GM23338 (cell line): ENCODE measurements around the gene MPP2. TPM values are rescaled to one million over a fixed set of nuclear protein-coding genes. Genes with fewer than 3 reads are reported as not detected.

Experiments
- ATAC-seq: fragments of 200-7000 bp; cut with Tn5 transposase; 3 replicates; pipeline ENCODE4 v1.9.1; 2020
- DNase-seq: peaks from one replicate; pipeline ENCODE4 v3.0.0-alpha.2; 2015; ENCODE audit warnings: low spot score
- H2AFZ ChIP-seq: fragments of 200-600 bp; sonication (generic); 2 replicates; pipeline ENCODE4 v1.8.0; 2016; ENCODE audit warnings: antibody characterized with exemption, mild to moderate bottlenecking, moderate library complexity
- H3F3A ChIP-seq: fragments of 200-600 bp; sonication (generic); replicated peaks from 2 replicates; pipeline ENCODE4 v1.8.0; 2017; ENCODE audit warnings: antibody characterized with exemption, mixed run types, low read depth
- H3K27ac ChIP-seq: fragments of 200-600 bp; sonication (generic); 2 replicates; pipeline ENCODE4 v1.6.1; 2016; ENCODE audit warnings: low read depth
- H3K27me3 ChIP-seq: fragments of 200-600 bp; sonication (generic); 2 replicates; pipeline ENCODE4 v1.8.0; 2016; ENCODE audit warnings: mild to moderate bottlenecking, mixed run types, moderate library complexity; ENCODE audit not compliant: insufficient read depth
- H3K36me3 ChIP-seq: fragments of 200-600 bp; sonication (generic); 2 replicates; pipeline ENCODE4 v1.8.0; 2016; ENCODE audit warnings: mild to moderate bottlenecking; ENCODE audit not compliant: insufficient read depth
- H3K4me1 ChIP-seq: fragments of 200-600 bp; sonication (generic); 2 replicates; pipeline ENCODE4 v1.8.0; 2016; ENCODE audit warnings: mild to moderate bottlenecking, moderate library complexity; ENCODE audit not compliant: insufficient read depth
- H3K4me2 ChIP-seq: fragments of 200-600 bp; sonication (generic); 2 replicates; pipeline ENCODE4 v1.7.1; 2017; ENCODE audit warnings: mixed run types
- H3K4me3 ChIP-seq: fragments of 200-600 bp; sonication (generic); 2 replicates; pipeline ENCODE4 v1.6.1; 2016; ENCODE audit warnings: mixed run types
- H3K79me2 ChIP-seq: fragments of 200-600 bp; sonication (generic); replicated peaks from 2 replicates; pipeline ENCODE4 v1.8.0; 2017; ENCODE audit warnings: mild to moderate bottlenecking; ENCODE audit not compliant: insufficient read depth
- H3K9me2 ChIP-seq: fragments of 200-600 bp; sonication (generic); 2 replicates; pipeline ENCODE4 v1.8.0; 2017; ENCODE audit not compliant: insufficient read depth
- H4K20me1 ChIP-seq: fragments of 200-600 bp; sonication (generic); replicated peaks from 2 replicates; pipeline ENCODE4 v1.8.0; 2017; ENCODE audit warnings: mild to moderate bottlenecking; ENCODE audit not compliant: insufficient read depth
- H3K27ac Mint-ChIP-seq: 2 replicates; pipeline ENCODE4 v1.8.0; 2020; ENCODE audit warnings: inconsistent platforms, mild to moderate bottlenecking, moderate library complexity, mixed read lengths
- H3K27me3 Mint-ChIP-seq: 3 replicates; pipeline ENCODE4 v1.8.0; 2022; ENCODE audit warnings: low read depth, mild to moderate bottlenecking, moderate library complexity, mixed read lengths, inconsistent platforms; ENCODE audit not compliant: insufficient read depth, poor library complexity
- H3K36me3 Mint-ChIP-seq: 3 replicates; pipeline ENCODE4 v1.8.0; 2021; ENCODE audit warnings: low read depth, mild to moderate bottlenecking, inconsistent platforms, moderate library complexity, mixed read lengths
- H3K4me1 Mint-ChIP-seq: 3 replicates; pipeline ENCODE4 v1.8.0; 2020; ENCODE audit warnings: mild to moderate bottlenecking, inconsistent platforms, mixed read lengths
- H3K4me3 Mint-ChIP-seq: 3 replicates; pipeline ENCODE4 v1.8.0; 2021; ENCODE audit warnings: moderate library complexity, mild to moderate bottlenecking, inconsistent platforms, mixed read lengths
- H3K9me3 Mint-ChIP-seq: 3 replicates; pipeline ENCODE4 v1.8.0; 2020; ENCODE audit warnings: moderate library complexity, mild to moderate bottlenecking, inconsistent platforms, mixed read lengths
- EZH2 ChIP-seq: fragments of 200-600 bp; sonication (generic); IDR thresholded peaks from one replicate; pipeline ENCODE4 v1.8.0; 2017; ENCODE audit warnings: antibody characterized with exemption, mild to moderate bottlenecking, low read depth; ENCODE audit not compliant: unreplicated experiment
- JUNB ChIP-seq: IDR thresholded peaks from one replicate; pipeline ENCODE4 v1.6.1; 2016; ENCODE audit warnings: antibody characterized with exemption; ENCODE audit not compliant: unreplicated experiment
- ZNF114 ChIP-seq: fragments of 250-450 bp; sonication (Bioruptor Pico); IDR thresholded peaks from 2 replicates; pipeline ENCODE4 v1.5.0; 2020; ENCODE audit warnings: mild to moderate bottlenecking, moderate library complexity
- polyA plus RNA-seq: library from polyadenylated mRNA; unstranded; fragments of >200 nt; fragmentation: Nextera tagmentation; extraction: Ambion mirVana; gene quantifications from 2 replicates; pipeline ENCODE4 v1.2.1, GENCODE V29; 2016
- total RNA-seq: library from RNA; depleted of rRNA; stranded (reverse); fragments of >200 nt; shearing (Covaris generic); gene quantifications from 2 replicates; pipeline ENCODE4 v1.2.3, GENCODE V29; 2014
- TF ChIP-seq, protein P1 (sequence below): IDR thresholded peaks from one replicate; pipeline ENCODE4 v1.6.1; 2018; ENCODE audit warnings: antibody characterized with exemption; ENCODE audit not compliant: unreplicated experiment
- TF ChIP-seq, protein P2 (sequence below): IDR thresholded peaks from 2 replicates; pipeline ENCODE4 v1.6.1; 2016; ENCODE audit warnings: antibody characterized with exemption

The MPP2 gene
- total and polyA plus RNA-seq, 2 experiments from 2014 or later: 7.8 to 20.7 TPM

DNA sequence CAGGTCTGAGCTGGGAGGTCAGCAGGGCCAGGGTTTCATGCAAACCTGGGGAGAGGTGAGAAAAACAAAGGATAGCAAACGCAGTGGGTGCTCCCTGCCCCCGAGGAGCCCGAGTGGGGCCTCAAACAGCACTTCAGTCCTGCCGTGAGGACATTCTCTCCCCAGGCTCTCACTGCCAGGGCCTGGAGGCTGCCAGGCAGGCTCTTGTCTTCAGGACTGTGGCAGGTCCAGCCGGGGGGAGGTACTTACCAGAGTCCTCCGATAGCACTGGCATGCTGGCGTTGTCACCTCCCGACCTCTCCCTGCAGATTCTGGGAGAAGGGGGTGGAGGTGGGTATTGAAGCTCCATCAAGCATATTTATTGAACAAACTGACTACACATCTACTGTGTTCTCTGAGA, 75.7 kb downstream of the MPP2 start (continued):
- TF ChIP-seq, protein P1, sequence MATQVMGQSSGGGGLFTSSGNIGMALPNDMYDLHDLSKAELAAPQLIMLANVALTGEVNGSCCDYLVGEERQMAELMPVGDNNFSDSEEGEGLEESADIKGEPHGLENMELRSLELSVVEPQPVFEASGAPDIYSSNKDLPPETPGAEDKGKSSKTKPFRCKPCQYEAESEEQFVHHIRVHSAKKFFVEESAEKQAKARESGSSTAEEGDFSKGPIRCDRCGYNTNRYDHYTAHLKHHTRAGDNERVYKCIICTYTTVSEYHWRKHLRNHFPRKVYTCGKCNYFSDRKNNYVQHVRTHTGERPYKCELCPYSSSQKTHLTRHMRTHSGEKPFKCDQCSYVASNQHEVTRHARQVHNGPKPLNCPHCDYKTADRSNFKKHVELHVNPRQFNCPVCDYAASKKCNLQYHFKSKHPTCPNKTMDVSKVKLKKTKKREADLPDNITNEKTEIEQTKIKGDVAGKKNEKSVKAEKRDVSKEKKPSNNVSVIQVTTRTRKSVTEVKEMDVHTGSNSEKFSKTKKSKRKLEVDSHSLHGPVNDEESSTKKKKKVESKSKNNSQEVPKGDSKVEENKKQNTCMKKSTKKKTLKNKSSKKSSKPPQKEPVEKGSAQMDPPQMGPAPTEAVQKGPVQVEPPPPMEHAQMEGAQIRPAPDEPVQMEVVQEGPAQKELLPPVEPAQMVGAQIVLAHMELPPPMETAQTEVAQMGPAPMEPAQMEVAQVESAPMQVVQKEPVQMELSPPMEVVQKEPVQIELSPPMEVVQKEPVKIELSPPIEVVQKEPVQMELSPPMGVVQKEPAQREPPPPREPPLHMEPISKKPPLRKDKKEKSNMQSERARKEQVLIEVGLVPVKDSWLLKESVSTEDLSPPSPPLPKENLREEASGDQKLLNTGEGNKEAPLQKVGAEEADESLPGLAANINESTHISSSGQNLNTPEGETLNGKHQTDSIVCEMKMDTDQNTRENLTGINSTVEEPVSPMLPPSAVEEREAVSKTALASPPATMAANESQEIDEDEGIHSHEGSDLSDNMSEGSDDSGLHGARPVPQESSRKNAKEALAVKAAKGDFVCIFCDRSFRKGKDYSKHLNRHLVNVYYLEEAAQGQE: no peak
- no peak for TF ChIP-seq JUNB

DNA sequence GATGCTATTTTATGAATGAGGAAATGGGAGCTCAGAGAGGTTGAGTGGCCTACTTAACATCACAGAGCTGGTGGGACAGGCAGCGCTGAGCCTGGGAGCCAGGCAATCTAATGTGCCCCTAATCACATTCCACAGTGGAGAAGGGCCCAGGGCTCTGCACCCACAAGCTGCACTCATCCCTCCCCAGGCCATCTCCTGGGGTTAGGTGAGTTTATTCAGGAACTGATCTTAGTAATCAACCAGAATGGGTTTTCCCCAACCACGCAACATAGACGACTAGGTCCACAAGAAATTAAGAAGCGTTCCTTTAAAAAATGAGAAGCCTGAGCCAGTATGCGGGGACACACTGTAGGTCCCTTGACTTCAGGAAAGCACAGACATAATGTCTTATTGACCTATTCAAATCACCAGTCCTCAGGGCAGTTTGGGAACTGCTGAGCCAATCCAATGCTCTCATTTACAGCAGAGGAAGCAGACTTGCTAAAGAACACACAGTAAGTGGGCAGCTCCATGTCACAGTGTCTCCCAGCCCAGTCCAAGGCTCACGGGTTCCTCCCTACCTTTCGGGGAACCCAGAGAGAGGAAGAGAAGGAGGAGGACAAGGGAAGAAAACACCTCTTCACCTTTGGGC, 76.7 kb downstream of the MPP2 start:
- ATAC-seq: no peak
- Histone ChIP-seq H4K20me1 (no peaks in the 10 kb centered on the region; the same call in 1 of the 2 replicates), H3K79me2 (no peaks in the 10 kb centered on the region), H3K27ac (no peak overlapping the region), H3F3A (0 out of 2 replicates have a peak, but pooled peaks cover 4% of the 10 kb centered on the region), H3K4me2 (no peak overlapping the region), H3K9me2 (no peaks in the 10 kb centered on the region), H2AFZ (no peak overlapping the region), H3K36me3 (no peaks in the 10 kb centered on the region), H3K27me3 (peaks cover 24% of the 10 kb centered on the region), H3K4me3 (no peak overlapping the region), H3K4me1 (peaks cover 6% of the 10 kb centered on the region)
- H3K27ac Mint-ChIP-seq: no peak overlapping the region
- peaks cover 12% of the 10 kb centered on the region for H3K36me3 Mint-ChIP-seq
- peak overlapping the region; percentile 83 for H3K4me3 Mint-ChIP-seq
- no peak for DNase-seq
- TF ChIP-seq EZH2 (no peak), ZNF114 (CRISPR knock-in tag) (no peak)
- TF ChIP-seq, protein P1: no peak
- TF ChIP-seq, protein P2, sequence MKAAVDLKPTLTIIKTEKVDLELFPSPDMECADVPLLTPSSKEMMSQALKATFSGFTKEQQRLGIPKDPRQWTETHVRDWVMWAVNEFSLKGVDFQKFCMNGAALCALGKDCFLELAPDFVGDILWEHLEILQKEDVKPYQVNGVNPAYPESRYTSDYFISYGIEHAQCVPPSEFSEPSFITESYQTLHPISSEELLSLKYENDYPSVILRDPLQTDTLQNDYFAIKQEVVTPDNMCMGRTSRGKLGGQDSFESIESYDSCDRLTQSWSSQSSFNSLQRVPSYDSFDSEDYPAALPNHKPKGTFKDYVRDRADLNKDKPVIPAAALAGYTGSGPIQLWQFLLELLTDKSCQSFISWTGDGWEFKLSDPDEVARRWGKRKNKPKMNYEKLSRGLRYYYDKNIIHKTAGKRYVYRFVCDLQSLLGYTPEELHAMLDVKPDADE: no peak
- peaks cover 23% of the 10 kb centered on the region for H3K4me1 Mint-ChIP-seq
- peaks cover 13% of the 10 kb centered on the region; the same call in 2 of the 3 replicates for H3K9me3 Mint-ChIP-seq
- H3K27me3 Mint-ChIP-seq: peaks cover 33% of the 10 kb centered on the region
